HS-27A (cell line): ENCODE measurements around the gene OSBPL3.

ENCODE experiments used
- DNase-seq: peaks from one replicate; pipeline ENCODE4 v3.0.0-alpha.2; 2012; ENCODE audit warnings: low read depth, missing footprints

Gene OSBPL3

DNA sequence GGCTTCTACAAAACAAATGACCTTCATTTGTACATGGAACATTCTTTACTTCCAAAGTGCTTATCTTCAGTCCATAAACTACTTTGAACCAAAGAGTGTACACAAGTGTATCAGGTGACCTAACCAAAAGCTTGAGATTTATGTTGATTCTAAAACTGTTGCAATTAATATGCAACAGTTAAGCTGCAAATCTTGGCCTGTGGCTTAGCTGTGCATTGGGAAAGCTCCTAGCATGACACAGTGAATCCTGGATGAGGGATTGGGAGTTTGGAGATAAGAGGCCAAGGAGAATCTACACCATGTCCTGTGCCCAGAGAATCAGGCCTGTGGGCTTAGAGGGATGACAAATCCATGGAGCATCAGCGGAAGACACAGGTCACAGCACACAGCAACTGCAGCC is 117.5 kb downstream of the OSBPL3 start:
- DNase-seq: no peak

DNA sequence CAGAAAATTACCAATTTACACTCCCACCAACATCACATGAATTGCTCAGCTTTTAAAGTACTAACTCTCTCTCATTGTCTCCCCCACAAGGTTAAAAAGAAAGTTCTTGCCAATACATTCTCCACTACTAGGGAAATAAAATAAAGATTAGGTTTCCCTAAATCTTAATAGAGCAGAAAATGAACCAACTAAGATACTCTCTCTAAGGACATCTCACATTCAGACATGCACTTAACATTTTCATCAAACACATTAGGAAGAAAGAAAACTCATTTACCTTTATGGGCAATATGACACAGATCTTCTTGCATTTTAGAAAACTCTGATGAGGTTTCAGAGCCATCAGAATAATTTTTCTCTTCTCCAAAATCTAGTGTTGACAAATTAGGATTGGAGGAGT is 118.6 kb downstream of the OSBPL3 start:
- no peak for DNase-seq

DNA sequence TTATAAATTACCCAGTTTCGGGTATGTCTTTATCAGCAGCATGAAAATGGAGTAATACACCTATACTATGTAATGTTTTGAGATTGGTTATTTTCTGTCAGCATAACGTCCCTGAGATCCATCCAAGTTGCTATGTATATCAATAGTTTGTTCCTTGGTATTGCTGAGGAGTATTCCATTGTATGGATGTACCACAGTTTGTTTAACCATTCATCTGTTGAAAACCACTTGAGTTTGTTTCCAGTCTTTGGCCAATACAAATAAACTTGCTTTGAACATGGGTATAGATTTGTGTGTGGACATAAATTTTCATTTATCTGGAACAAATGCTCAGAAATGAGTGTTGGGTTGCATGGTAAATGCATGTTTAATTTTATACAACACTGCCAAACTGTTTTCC is 119.4 kb downstream of the OSBPL3 start:
- no peak for DNase-seq

DNA sequence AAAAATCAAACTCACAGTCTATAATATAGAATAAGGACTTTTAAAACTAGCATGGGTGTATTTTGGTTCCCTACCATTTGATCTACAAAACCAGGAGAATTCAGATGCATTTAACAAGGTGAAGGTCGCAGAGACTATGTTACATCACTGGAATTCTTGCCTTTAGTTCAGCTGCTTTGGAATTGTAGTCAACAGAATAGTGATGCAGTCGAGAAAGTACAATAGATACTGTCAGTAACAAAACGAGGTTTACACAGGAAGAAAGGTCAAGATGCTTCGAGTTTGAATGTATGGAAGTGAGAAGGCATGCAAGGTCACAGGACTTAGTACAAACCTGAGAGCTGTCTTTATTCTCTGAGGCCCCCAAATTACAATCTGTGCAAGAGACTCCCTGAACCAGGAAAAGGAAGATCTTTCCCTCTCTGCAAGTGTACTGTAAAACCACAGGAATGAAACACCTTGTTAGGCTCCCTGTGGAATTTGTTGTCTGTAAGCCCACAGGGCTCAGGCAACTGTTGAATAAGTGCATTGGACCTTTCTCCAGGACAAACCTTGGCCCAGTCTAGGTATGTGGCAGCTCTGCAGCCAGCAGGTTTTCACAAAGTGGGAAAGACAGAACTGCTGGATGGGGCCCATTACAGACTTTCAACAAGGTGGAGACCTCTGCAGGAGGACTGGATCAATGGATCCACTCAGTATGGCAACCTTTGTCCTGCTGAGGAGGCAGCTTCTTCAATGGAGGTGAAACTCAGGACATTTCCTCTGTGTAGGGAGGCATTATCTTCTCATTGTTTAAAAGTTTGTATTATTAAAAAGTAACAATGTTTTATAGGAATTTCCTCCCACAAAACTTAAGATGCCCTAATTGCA is 121.6 kb downstream of the OSBPL3 start:
- DNase-seq: no peak

DNA sequence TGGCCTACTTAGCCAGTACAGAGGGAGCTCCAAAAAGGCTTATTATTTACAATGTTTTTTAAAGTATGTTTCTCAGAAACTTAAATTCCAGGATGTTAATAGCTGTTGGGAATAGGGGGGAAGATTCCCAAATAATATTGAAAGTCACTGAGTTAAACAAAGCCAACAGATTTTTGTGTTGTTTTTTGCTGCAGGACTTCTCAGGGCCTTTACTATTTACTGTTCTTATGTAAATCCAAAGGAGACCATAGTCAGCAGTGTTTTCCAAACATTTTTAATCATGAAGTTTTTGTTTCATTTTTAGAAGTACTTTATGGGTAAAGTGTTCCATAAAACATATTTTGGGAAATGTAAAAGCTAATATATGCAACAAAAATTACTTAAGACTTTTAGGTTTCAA is 122.4 kb downstream of the OSBPL3 start:
- no peak for DNase-seq

DNA sequence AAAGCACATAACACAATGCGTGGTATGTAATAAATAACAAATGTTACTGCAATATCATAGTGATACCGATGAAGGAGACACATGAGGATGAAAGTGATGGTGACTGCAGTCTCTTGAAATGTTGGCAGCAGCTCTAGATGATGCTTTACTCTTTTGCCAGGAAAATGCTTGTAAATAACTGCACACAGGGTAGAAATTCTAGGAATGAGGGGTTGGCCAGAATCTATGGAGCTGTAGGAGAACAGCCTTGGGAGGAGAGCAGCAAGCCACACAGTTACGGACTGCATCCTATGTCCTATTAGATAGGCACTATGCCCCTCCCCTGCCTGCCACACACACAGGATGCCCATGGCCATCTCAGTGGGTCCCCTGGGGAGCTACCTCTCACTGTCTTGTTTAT is 125.1 kb downstream of the OSBPL3 start:
- no peak for DNase-seq

DNA sequence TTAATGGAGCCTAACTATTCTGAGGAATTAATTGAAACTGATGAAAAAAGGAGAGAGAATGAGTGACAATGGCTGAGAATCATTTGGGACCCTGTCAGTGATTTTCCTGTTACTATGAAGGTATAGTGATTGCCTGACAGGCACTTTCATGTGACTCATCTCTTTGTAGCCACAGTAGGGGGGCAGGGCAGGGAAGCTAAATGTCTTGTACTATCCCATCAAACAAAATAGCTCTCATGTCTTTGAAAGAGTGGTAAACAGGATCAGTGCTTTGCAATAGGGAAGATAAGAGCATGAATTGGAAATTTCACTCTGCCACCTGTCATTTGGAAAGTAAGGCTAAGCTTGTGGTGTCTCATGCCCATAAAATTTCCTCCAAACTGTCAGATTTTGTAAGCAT is 128.2 kb downstream of the OSBPL3 start:
- no peak for DNase-seq

DNA sequence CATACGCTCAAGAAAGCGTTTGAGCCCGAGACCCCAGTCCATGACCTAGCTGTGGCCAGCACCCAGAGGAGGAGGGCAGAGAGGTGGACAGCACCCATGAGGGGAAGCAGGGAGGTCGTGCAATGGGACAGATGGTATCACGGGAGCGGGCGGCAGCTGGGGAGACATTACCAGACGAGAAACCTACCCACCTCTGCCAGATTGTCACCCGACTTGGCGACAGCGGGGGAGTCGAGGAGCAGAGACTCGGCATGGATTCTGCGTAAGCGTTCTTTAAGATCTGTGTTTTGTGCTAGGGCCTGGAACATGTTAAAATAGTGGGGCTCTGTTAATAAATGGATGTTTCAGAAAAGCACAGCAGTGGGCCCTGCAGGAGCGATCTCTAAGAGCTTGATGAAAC is 131.1 kb downstream of the OSBPL3 start:
- no peak for DNase-seq

DNA sequence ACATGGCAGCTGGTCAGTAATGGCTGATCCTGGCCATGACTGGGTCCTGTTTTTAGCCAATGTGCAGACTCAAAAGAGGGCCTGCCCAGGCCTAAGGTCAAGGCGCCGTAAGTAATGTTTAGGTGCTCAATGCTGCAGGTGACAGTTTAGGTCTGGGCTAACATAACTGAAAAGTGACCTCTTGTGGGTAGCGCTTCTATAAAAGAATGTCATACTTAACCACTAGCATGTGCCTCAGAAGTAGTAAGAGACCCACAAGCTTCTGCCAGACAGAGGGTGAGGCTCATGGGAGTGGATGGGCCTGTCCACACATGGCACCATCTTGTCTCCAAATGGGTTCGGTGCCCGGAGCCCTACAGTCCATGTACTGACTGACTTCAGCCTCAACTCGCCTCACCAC is 132.2 kb downstream of the OSBPL3 start:
- no peak for DNase-seq

DNA sequence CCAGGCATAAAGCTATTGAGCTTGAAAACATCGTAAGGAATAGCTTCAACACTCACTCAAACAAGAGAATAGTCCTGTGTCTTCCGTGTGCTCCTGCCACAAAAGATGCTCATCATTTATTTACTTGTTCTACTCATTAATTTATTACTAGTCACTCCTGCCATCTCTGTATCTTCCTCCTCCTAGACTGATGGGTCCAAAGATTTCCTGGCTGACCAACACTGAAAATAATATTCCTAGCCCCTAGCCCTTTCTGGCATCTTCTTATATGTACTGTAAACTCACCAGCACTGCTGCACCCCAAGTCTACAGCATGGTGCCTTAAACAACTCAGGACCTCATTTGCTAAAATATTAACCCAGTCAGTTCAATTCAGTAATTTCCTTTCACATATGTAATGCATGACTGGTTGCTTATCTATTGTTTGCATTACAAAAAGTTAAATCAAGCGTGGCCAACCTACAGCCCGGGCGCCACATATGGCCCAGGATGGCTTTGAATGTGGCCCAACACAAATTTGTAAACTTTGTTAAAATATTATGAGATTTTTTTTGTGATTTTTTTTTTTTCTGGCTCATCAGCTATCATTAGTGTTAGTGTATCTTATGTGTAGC is 136.1 kb downstream of the OSBPL3 start:
- no peak for DNase-seq

DNA sequence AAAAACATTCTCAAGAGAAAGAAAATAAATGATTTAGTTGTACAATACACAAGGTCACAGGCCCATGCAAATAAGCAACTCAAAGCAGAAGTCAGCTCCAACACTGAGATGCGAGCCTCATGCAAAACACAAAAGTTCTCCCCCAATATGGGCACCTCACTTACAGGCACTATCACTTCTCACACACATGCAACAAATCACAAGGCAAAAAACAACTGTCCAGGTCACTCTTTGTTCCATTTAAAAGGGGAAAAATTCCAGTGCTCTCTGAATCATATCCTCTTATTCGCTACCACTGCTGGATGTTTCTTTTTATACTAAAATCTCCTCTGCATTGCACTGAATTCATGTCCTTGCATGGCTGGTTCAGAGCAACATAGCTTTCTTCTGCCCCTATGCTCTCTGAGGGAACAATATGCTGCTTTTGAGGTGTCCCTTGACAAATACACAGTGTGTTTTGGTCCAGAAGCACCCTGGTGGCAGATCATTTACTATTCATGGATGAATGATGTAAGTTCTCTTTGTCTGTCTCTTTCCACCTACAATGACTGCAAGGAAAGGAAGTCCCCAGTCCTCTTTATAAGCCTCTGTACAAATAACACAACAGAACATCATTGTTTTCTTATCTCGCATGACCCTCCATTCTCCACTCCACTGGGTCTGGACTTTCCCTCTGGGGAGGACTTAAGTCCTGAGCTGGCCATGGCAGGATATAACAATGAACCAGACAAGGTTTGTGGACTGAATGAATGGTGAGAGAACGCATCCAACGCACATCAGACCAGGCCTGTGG is 137.3 kb downstream of the OSBPL3 start:
- no peak for DNase-seq

DNA sequence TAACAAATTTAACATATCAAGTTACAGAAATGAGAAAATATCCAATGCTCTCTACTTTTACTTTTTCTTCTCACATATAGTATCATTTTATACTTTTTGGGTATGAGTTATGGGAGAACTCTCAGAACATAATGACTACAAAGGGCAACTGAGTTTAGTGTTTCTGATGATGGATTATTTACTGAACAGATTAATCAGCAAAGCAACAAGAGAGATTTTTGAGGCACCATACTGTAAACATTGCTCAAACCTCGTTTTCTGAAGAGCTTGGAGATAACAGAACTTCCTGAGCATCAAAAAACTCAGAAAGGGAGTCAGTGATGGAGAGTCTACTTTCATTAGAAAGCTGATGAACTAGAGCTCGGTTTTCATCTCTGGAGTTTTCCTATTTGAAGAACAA is 137.9 kb downstream of the OSBPL3 start:
- DNase-seq: no peak

DNA sequence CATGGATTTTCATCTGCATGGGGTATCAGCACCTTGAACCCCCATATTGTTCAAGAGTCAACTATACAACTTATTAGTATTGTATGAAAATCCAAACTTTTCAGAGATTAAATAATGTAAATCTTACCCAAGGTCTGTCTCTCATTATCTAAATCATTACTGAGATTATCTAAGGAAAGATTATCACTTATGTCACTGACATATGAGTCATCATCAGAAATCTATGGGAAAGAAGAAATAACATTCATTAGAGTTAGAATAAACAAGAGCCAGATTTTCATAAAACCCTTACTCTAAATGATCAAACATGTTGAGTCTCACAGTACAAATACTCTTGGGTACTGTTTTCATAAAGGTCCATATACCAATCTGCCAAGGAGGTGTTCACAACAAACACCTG is 139.4 kb downstream of the OSBPL3 start:
- DNase-seq: no peak

DNA sequence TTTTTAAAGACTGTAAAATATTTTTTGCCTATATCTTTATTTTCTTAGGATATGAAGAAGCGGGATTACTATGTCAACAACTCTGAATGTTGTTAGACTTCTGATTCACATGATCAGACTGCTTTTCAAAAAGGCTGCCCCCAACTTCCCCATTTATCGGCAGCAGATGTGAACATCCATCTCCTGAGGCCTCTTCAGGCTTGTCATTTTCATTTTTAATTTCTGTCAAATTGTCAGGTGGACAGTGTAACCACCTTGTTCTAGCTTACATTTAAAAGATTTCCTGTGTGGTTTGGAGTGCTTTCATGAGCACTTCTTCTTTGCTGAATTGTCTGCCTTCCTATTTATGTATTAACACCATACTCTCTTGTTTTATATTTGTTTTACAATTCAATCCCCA is 143.9 kb downstream of the OSBPL3 start:
- no peak for DNase-seq

DNA sequence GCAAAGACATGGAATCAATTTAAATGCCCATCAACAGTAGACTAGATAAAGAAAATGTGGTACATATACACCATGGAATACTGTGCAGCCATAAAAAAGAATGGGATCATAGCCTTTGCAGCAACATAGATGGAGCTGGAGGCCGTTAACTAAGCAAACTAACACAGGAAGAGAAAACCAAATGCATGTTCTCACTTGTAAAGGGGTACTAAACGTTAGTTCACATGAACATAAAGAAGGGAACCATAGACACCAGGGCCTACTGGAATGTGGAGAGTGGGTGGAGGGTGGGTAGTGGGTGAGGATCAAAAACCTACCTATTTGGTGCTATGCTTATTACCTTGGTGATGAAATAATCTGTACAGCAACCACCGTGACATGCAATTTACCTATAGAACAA is 144.3 kb downstream of the OSBPL3 start:
- DNase-seq: no peak

DNA sequence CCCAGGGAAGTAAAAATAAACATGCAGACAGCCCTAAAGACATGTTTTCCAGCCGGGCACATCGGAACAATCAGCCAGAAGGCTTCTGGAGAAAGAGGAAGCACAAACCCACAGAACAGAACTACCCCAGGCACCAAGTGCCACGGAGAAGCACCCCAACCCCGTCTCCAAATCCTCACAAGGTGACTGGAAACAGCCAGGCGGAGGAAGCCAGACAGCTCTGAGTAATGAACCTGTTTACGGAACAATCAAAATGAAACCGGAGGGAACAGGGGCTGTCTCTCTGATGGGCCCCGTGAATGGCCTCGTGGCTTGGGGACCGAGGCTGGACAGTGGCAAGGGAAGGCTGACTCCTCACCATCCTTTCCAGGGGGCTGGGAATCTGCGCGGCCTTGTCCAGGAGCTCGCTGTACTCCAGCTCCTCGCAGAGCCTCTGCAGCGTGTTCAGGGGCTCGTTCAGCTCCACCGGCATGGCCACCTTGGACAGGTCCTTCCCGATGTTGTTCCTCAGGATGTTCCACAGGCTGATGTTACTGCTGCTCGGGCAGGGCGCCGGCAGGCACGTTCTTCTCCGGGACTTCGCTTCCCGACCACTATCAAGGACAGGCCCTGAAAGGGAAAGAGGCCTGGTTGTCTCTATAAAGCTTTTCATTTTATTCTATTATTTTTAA is 145.7 kb downstream of the OSBPL3 start:
- DNase-seq: no peak

DNA sequence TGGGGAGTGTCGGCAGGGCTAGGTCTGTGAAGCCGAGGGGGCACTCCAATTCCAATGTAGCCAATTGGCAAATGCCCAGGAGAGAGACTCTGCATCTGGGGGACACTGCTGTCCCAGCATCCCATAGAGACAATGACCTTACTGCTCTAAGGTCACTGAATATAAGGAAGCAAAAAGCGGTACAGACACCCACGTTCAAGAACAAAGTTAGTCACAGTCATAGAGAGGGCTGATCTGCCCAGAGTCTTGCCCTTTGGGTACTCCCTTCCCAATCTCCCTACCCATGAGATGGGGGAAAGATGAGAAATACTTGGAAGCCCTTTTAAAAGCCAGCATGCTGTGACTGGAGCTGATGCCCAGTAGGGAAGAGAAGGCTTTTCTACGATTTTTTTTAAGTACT is 146.4 kb downstream of the OSBPL3 start:
- DNase-seq: no peak

DNA sequence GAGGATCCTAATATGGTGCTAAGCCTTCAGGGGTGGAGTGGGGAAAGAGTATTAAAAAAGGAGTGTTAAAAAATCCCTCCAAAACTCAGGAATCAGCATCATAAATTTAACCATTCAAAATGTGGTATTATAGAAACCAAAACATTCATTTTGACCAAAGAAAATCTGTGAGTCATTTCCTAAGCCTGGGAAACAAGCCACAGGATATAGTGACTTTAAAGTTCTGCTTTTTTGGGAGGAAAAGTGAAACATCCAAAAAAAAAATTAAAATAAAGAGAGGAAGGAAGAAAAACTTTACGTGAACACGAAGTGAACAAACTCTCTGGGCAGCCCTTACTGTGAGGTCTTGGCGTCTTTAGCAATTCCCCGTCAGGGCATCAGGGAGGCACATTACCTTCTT is 148.7 kb downstream of the OSBPL3 start:
- DNase-seq: no peak

DNA sequence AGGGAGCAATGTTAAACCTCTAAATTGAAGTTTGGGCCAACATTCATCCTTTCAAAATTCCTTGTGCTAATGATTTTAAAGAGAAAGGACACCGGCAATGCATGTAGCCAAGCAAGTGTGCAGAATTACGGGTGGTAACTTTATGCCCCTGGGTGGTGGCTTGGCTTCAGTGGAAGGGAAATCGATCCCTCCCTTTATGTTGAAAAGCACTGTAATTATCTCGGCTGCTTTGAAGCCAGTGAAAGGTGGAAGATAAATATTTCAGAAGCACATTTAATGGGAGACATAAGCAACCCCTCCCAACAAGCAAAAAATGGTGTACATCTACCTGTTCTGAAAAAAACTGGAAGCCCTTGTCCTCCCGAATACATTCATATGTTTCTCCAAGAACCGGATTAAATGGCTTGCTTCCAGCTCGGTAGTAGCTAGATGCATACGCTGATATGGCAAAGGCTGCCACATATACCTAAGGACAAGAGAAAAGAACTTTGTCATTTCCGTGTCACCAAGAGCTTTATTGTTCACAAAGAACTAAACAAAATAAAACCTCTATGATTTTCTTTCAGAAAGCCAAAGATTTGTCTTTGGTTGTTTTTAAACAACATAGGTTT is 149.4 kb downstream of the OSBPL3 start:
- DNase-seq: no peak

DNA sequence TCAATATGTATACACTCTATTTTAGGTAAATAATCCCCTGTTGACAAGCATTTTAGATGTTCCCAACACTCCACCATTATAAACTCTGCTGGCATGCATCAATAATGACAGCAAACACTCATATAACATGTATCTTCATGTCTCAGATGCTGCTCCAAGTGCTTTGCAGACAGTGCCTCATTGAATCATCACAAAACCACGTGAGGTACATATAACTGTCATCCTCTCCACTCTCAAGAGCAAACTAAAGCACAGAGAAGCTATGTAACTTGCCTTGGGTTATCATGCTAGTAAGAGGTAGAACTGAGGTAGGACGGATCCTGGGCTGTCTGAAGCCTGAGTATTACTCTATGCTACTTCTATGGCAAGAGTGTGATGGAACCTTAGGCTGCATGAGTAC is 150.2 kb downstream of the OSBPL3 start:
- DNase-seq: no peak

DNA sequence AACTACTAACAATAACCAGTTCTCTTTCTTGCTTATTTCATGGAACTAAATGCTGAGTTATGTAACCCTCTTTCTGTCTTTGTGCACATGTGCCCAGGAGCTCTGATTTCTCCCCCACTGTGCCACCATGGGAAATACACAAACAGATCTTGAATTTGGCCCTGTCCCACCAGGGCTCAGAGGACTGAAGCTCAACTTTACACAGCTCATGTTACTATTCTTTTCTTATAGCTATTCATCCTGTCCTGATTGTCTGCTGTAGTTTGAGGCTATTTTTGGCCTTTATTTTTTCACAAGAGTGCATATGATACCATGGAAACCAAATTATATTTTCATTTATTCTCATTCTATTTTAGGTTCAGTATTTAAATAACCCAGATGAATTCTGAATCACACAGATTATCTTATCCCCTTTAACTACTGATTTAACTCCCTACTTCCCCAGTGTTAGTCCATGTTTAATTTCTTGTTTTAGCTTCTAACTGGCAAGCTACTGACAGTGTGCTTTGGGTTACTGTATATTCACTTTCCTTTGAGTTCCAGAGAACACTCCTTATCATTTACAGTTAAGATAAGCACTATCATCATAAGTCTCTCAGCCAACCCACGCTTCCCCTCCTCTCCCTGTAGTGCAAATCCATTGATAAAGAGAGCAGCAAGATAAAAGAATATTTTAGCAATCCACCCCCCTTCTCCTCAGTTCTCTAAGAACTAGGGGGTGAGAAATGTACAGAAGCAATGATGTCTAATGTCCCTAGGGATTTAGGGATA is 150.9 kb downstream of the OSBPL3 start:
- DNase-seq: no peak
